LNCAP (cell line): Measurements from ENCODE around the gene NBPF1.

Experiments
- TF ChIP-seq, protein P1 (sequence below): fragments of 450-650 bp; IDR thresholded peaks from 2 replicates; pipeline ENCODE4 v1.5.1; 2017; ENCODE audit warnings: mild to moderate bottlenecking

Gene NBPF1

DNA sequence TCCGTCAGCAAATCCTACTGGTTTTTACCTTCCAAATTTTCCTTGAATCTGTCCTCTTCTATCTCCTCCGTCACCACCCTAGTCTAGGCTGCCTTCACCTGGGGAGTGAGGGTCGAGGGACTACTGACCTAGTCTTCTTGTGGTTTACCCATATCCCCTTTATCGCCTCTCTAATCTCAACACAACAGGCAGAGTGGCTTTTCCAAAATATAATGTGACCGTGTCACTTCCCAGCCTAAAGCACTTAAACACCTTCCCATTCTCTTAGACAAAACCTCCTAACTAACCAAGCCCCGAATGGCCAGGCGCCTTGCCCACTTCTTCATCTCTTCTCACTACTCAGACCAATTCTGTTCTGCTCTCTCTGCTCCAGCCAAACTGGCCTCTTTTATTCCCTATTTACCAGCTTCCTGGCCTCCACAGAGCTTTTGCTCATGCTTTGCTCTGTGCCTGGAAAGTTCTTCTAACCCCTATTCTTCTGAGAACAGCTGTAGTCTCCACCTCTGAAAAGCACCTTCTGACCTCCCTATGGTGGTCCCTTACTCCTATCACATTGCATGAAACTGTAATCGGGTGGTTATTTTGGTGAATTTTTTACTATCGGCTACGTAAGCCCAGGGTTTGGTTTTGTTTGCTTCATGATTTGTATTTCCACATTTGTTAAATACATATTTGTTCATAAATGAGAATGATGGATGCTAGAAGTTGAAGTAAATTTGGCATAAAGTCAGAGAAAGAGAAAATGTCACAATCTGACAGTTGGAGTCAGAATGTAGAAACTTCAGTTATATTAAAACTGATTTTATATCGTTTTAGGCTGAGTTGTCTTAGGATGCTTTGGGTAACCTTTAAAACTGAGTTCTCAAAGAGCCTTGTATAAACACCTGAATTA is 1.2 kb upstream of the NBPF1 start:
- TF ChIP-seq, protein P1, sequence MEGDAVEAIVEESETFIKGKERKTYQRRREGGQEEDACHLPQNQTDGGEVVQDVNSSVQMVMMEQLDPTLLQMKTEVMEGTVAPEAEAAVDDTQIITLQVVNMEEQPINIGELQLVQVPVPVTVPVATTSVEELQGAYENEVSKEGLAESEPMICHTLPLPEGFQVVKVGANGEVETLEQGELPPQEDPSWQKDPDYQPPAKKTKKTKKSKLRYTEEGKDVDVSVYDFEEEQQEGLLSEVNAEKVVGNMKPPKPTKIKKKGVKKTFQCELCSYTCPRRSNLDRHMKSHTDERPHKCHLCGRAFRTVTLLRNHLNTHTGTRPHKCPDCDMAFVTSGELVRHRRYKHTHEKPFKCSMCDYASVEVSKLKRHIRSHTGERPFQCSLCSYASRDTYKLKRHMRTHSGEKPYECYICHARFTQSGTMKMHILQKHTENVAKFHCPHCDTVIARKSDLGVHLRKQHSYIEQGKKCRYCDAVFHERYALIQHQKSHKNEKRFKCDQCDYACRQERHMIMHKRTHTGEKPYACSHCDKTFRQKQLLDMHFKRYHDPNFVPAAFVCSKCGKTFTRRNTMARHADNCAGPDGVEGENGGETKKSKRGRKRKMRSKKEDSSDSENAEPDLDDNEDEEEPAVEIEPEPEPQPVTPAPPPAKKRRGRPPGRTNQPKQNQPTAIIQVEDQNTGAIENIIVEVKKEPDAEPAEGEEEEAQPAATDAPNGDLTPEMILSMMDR, result no peak

GRCh38 chr1:16612332-16613172 is 812 bp downstream of the NBPF1 start:
- TF ChIP-seq, protein P1, result no peak

DNA sequence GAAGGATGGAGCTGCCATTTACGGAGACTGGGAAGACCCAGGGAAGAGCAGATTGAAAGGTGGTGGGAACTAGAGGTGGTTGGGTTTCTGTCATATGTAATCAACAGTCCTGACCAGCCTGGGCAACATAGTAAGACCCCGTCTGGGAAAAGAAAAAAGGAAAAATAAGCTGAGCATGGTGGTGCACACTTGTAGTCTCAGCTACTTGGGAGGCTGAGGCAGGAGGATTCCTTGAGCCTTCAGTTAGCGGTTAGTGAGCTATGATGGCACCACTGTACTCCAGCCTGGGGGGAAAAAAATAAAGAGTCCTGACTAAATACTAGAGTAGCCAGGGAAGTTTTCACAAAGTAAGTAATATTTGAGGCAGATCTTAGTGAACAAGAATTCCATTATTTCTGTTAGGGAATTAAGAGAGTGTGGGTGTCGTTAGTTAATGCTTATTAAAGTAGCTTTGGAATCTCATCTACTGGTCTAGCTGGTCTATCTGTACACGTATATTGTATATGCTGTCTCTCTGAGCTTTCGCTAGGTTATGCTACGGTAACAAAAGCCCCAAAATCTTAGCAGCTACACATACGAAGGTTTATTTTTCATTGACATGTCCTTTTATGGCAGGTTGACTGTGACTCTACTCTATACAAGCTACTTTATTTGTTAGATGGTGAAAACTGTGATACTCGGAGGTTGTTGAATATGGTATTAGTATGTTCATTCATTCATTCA is 4.4 kb downstream of the NBPF1 start:
- TF ChIP-seq, protein P1, result no peak

DNA sequence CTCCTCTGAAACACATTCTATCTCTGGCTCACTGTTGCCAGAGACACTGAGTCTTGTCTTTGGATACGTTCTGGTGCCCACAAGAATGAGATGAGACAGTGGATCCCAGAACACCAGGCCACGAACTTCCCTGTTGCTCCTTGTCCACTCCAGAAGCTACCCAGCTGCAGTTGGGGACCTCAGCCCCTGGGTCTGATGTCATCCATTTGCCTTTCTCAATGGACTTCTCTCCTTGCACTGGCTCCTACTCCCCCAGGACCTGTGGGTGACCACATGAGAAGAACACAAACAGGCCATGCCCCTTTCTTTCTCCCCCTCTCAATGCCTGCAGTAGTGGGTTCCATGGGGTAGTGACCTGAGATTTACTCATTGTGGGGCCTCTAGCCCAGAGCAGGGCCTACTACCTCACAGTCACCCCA is 5.9 kb downstream of the NBPF1 start:
- TF ChIP-seq, protein P1, result no peak

- TF ChIP-seq, protein P1, result no peak
Measured at GRCh38 chr1:16605532-16606505, 7.5 kb downstream of the NBPF1 start.

- TF ChIP-seq, protein P1, result no peak
Measured at GRCh38 chr1:16605213-16605525, 8.2 kb downstream of the NBPF1 start.
